ENCODE data around the gene ACTA2.

Gene ACTA2

GRCh38 chr10:88952647-88953111, at the start of gene ACTA2:
ACTA2 (minus strand) TSS chr10:88952773; CDS start chr10:88948930, 3,843 bp downstream.
- Mint-ChIP-seq H3K4me1 (peaks cover 63% of the 10 kb centered on the region), H3K27me3 (ENCODE audit: low read depth) (peaks cover 3% of the 10 kb centered on the region), H3K4me3 (peak within 1 kb of the TSS; percentile 68 to 88 (median 86)), H3K36me3 (ENCODE audit: low read depth) (no peaks in the 10 kb centered on the region), H3K27ac (peak within 1 kb of the TSS; percentile 91 to 96 (median 91)), H3K9me3 (no peaks in the 10 kb centered on the region)
- TF ChIP-seq CTCF (IDR thresholded peaks at IDR 0.05; ENCODE audit: unreplicated experiment in 3 of 3): no peak

GRCh38 chr10:89001729-89002072, 49.1 kb upstream of the ACTA2 start:
- Mint-ChIP-seq H3K4me1 (peaks cover 4% of the 10 kb centered on the region), H3K36me3 (ENCODE audit: low read depth) (no peaks in the 10 kb centered on the region), H3K27me3 (ENCODE audit: low read depth) (no peaks in the 10 kb centered on the region), H3K9me3 (no peaks in the 10 kb centered on the region), H3K27ac (peak overlapping the region; percentile 8 to 48 (median 23)), H3K4me3 (no peak overlapping the region)
- no peak for TF ChIP-seq CTCF (IDR thresholded peaks at IDR 0.05; ENCODE audit: unreplicated experiment in 3 of 3)

GRCh38 chr10:89001024-89001728, 48.6 kb upstream of the ACTA2 start:
- peak overlapping the region; percentile 8 to 48 (median 23) for H3K27ac Mint-ChIP-seq

GRCh38 chr10:88999625-89000024, 47.1 kb upstream of the ACTA2 start:
- no peak overlapping the region for H3K27ac Mint-ChIP-seq
- H3K27me3 Mint-ChIP-seq (ENCODE audit: low read depth): no peaks in the 10 kb centered on the region
- H3K36me3 Mint-ChIP-seq (ENCODE audit: low read depth): no peaks in the 10 kb centered on the region
- peaks cover 4% of the 10 kb centered on the region for H3K4me1 Mint-ChIP-seq
- TF ChIP-seq CTCF (IDR thresholded peaks at IDR 0.05; ENCODE audit: unreplicated experiment in 3 of 3): no peak
- no peaks in the 10 kb centered on the region for H3K9me3 Mint-ChIP-seq
- no peak overlapping the region for H3K4me3 Mint-ChIP-seq

More at GRCh38 chr10:89001024-89001728, 48.6 kb upstream of the ACTA2 start:
- no peaks in the 10 kb centered on the region for H3K27me3 Mint-ChIP-seq (ENCODE audit: low read depth)
- H3K36me3 Mint-ChIP-seq (ENCODE audit: low read depth): no peaks in the 10 kb centered on the region
- H3K4me3 Mint-ChIP-seq: no peak overlapping the region
- no peaks in the 10 kb centered on the region for H3K9me3 Mint-ChIP-seq
- no peak for TF ChIP-seq CTCF (IDR thresholded peaks at IDR 0.05; ENCODE audit: unreplicated experiment in 3 of 3)
- peaks cover 4% of the 10 kb centered on the region for H3K4me1 Mint-ChIP-seq

GRCh38 chr10:88996927-88997326, 44.4 kb upstream of the ACTA2 start:
- H3K27ac Mint-ChIP-seq: no peak overlapping the region
- H3K4me1 Mint-ChIP-seq: peaks cover 19% of the 10 kb centered on the region
- no peaks in the 10 kb centered on the region for H3K9me3 Mint-ChIP-seq
- peaks cover 4% of the 10 kb centered on the region for H3K27me3 Mint-ChIP-seq (ENCODE audit: low read depth)
- TF ChIP-seq CTCF (IDR thresholded peaks at IDR 0.05; ENCODE audit: unreplicated experiment in 3 of 3): no peak
- no peak overlapping the region for H3K4me3 Mint-ChIP-seq
- no peaks in the 10 kb centered on the region for H3K36me3 Mint-ChIP-seq (ENCODE audit: low read depth)
